ENCODE results near the gene CCDC192.

- TF ChIP-seq CTCF (IDR thresholded peaks at IDR 0.05) (no peak), EP300 (IDR thresholded peaks at IDR 0.05) (peak; percentile 67 to 91), POLR2A (IDR thresholded peaks at IDR 0.05) (peak in 1 of 2 donors; percentile 26)
Measured at GRCh38 chr5:127707209-127707608, 4.0 kb downstream of the CCDC192 start.

Data from tibial nerve (tissue), 4 donors.